HG02588 (cell line): ENCODE data around the gene ISY1.
"Not testable (repeated sequence)": the region's sequence is repeated elsewhere in the genome, so short reads cannot be mapped to it uniquely, and the experiment has no call there.

ENCODE experiments used
- ATAC-seq: cut with Tn5 transposase; IDR thresholded peaks from one replicate; pipeline ENCODE4 v1.9.1; 2021; ENCODE audit warnings: mild to moderate bottlenecking, moderate library complexity; ENCODE audit not compliant: unreplicated experiment

The ISY1 gene

DNA sequence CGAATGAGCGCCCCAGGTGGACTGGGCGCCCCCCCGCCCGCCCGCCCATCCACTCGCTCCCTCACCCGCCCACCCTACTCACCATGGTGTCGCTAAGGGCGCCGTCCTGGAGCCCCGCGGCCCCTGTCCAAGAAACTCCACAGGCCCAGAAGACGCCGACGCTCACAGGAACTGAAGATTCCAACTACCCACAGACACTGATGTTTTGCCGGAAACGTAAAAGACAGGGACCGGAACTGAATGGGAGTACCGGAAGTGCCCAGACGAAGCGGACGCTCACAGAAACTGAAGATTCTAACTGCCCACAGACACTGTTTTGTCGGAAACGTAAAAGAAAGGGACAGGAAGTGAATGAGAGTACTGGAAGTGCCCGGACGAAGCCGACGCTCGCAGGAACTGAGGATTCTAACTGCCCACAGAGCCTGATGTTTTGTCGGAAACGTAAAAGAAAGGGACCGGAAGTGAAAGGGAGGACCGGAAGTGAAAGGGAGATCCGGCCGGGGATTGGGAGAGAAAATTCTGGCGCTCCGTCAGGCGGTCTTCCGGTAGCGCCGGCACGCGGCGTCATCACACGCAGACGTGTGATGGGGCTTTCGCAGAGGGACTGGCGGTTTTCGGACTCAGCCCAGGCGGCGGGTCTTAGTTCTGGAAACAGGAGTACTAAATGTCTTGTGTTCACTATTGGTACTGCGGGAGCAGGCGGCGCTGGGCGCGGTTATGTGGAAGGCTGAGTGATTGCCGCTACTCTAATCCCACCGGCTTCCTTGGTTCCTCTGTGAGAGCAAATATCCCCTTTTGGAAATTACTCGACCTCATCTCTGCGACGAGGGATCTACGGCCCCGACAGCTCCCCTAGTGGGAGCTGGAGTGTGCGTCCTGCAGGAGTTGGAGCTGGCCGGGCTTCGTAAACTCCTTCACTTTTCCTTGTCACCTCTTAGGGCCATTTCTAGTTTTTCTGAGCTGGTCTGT lies at the start of gene ISY1:
Gene ISY1, minus strand, starts transcription at position 173 of the 969 bp plus-strand sequence. Its CDS starts 88 bp downstream, at position 85.
- ATAC-seq: peak; percentile 85

DNA sequence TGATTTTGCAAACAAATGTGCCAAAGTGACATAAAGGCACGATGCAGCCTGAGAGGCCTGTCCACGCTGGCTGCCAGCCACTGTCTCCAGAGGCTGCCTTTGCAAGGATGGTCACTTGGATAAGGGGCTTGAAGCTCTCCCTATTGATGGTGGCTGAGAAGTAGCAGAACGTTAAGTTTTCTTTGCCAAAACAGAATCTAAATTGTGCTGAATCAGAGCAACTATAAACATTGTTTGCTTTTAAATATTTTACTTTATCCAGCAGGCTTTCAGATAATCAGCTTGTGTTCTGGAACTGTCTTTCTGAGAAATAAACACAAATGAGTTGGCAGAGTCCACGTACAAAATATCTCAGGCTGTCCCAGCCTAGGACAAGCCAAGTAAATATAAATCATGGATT lies 46.6 kb upstream of the ISY1 start:
- ATAC-seq: no peak

DNA sequence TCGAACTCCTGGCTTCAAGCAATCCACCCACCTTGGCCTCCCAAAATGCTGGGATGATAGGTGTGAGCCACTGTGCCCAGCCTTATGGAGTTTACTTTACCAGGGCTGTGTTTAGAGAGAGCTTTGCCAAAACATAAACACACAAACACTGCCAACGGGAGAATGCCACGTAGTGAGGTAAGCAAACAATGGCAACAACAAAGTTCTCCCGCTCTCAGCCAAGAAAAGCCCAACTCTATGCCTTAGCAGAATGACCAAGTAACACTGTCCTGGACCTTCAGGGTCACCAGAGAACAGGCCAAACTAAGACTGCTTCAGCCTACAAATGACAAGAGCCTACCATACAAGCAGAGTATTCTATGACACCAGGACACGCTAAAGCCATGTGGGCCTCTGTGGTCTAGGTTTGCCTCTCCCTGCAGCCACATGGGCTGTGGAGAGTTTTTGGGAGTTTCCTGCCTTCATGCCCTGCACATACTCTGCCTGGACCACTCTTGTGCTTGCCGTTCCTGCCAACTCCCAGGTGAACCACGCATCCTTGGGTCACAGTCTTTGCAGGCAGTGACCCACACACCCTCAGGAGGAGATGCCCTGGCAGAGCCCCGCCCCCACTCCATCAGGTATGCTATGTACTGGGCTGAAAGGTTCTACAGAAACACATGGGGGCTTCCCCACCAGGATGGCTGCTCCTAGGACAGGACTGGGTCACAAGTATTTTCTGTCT lies 44.4 kb upstream of the ISY1 start:
- ATAC-seq: no peak

- ATAC-seq: no peak
Observed at GRCh38 chr3:129204473-129204872, 43.6 kb upstream of the ISY1 start.

- no peak for ATAC-seq
Observed at GRCh38 chr3:129199366-129199765, 38.5 kb upstream of the ISY1 start.

DNA sequence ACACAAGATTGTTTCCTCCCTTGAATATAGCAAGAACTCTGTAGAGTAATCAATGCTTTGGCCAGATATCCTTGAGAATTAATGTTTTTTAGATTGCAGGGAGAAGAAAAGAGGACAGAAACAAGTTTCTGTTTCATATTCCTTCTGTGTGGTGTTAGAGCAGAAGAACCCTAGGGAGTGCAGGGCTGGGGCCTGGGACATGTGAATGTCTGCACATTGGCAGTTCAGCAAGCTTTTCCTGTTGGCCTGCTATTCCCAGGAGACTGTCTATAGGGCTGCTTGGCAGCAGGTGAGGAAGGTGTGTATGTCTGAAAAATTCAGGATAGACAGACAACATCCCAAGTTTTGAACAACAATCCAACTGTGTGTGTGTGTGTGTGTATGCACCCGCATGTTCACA lies 36.5 kb upstream of the ISY1 start:
- no peak for ATAC-seq

GRCh38 chr3:129196601-129197000 lies 35.7 kb upstream of the ISY1 start:
- ATAC-seq: no peak

DNA sequence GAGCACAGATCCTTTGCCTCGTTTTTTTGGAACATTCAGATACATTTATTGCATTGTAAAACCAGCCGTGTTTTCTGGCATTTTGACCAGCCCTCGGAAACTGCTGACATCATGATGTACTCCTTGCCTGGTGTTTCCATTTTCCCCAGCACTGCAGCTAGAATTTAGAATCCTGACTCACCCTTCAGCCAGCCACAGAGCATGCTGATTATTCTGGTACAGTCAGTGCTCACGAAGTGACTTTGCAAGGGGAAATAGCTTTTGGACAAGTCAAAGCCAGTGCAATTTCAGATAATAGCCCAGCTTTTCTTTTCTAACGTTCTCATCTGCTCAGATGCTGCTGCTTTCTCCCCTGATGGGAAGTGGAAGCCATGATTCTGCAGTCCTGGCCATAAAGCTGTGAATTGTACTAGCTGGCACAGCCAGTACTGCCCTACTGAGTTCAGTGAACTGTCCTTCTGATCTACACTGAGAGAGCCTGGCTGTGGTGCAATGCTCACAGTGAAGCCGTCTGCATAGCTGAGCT lies 34.9 kb upstream of the ISY1 start:
- no peak for ATAC-seq

DNA sequence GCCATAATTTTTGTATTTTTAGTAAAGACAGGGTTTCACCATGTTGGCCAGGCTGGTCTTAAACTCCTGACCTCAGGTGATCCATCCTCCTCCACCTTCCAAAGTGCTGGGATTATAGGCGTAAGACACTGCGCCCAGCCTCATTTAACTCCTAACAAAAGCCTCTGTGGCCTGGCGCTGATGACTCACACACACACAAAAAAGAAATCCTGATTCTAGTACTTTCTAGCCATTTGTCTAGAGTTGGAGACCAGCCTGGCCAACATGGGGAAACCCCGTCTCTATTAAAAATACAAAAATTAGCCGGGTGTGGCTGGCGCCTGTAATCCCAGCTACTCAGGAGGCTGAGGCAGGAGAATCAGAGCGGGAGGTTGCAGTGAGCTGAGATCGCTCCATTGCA lies 28.9 kb upstream of the ISY1 start:
- ATAC-seq: not testable (repeated sequence)

- ATAC-seq: no peak
Observed at GRCh38 chr3:129187857-129188256, 27.0 kb upstream of the ISY1 start.

- no peak for ATAC-seq
Observed at GRCh38 chr3:129185783-129186182, 24.9 kb upstream of the ISY1 start.

- ATAC-seq: not testable (repeated sequence)
Observed at GRCh38 chr3:129184784-129185542, 24.1 kb upstream of the ISY1 start.

DNA sequence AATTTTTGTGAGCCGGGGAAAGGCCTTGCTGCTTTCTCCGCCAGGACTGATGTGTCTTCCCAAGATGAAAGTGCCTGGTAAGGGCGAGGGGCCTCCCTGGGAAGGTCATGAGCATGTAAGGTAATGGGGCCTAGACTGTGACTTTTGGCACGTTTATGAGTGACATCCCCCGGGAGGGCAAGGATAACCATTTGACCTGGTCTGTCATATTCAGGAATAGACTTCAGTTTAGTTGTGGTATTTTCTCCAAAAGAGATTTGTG lies 23.5 kb upstream of the ISY1 start:
- ATAC-seq: peak; percentile 6

GRCh38 chr3:129183569-129184395 lies 22.9 kb upstream of the ISY1 start, which contains the start of gene CNBP:
CNBP (minus strand) TSS chr3:129183896; CDS start chr3:129171757, 12,139 bp downstream.
- ATAC-seq: peak; percentile 95

- ATAC-seq: no peak
Observed at GRCh38 chr3:129182390-129183185, 21.7 kb upstream of the ISY1 start.

DNA sequence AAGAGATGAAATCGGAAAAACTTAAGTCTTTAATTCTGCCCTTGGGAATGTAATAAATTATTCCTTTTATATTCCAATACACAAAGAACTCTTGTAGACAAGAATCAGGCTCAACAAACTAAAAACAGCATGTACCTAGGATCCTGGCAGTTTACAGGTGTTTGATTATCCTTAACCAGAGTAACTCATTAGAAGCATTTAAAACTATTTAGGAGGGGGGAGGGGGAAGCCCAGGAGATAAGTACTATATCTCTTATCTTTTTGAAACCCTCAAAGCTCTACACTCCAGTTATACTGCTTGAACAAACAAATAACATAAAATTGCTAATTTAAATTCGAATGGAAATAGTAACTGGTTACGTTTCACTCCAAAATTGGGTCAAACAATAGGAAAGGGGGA lies 21.0 kb upstream of the ISY1 start:
- no peak for ATAC-seq

- ATAC-seq: no peak
Observed at GRCh38 chr3:129180461-129180860, 19.6 kb upstream of the ISY1 start.

GRCh38 chr3:129176051-129176450 lies 15.2 kb upstream of the ISY1 start:
- ATAC-seq: no peak

DNA sequence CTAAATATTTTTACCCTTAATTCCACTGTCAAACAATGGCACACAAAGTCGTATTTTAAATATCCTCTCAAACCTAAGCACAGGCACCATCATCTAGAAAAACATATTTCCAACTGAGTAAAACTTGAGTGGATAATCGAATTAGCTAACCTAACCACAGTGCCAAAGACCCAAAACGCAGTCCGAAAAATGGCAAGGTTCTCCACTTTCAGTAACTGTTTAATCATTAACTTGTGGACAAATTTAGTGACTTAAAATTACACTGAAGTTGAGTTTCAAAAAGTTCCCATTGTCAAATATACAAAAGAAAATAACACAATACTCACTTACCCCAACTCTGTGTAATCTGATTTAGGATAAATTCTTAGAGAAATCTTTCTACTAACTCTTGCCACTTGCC lies 12.9 kb upstream of the ISY1 start:
- ATAC-seq: no peak
